Stimulated activated naive B cell treated with anti-CD40 and anti-IgM and Interleukin-4, amounts not matched to agents 10 μg/mL and 1 μg/mL and 100 μg/mL, for 72 hours (primary cell): ENCODE results near the gene ZCCHC14.
A peak's percentile ranks its signal among the peaks of the same experiment; 100 is the strongest.

Experiments used
- ATAC-seq, 2 donors: fragments of 150-1000 bp; cut with Tn5 transposase; replicated peaks; 2 replicates each; pipeline ENCODE4 v1.10.0; 2021; ENCODE audit warnings: moderate library complexity in 1 of 2
- DNase-seq: peaks from one replicate; pipeline ENCODE4 v3.0.0; 2021
- H3K27ac Mint-ChIP-seq: one replicate; pipeline ENCODE4 v1.8.0; 2022; ENCODE audit warnings: mild to moderate bottlenecking, mixed read lengths
- H3K27me3 Mint-ChIP-seq, 2 donors: one replicate each; pipeline ENCODE4 v1.8.0; 2022; ENCODE audit warnings: mixed read lengths in 2 of 2
- H3K36me3 Mint-ChIP-seq, 2 donors: one replicate each; pipeline ENCODE4 v1.8.0; 2022; ENCODE audit warnings: mixed read lengths in 2 of 2, mild to moderate bottlenecking in 1 of 2
- H3K4me1 Mint-ChIP-seq, 2 donors: one replicate each; pipeline ENCODE4 v1.8.0; 2022; ENCODE audit warnings: mixed read lengths in 2 of 2, mild to moderate bottlenecking in 1 of 2
- H3K4me3 Mint-ChIP-seq, 2 donors: one replicate each; pipeline ENCODE4 v1.8.0; 2022; ENCODE audit warnings: mild to moderate bottlenecking in 2 of 2, mixed read lengths in 2 of 2, moderate library complexity in 1 of 2
- H3K9me3 Mint-ChIP-seq, 2 donors: one replicate each; pipeline ENCODE4 v1.8.0; 2022; ENCODE audit warnings: mixed read lengths in 2 of 2, mild to moderate bottlenecking in 1 of 2

Gene ZCCHC14

DNA sequence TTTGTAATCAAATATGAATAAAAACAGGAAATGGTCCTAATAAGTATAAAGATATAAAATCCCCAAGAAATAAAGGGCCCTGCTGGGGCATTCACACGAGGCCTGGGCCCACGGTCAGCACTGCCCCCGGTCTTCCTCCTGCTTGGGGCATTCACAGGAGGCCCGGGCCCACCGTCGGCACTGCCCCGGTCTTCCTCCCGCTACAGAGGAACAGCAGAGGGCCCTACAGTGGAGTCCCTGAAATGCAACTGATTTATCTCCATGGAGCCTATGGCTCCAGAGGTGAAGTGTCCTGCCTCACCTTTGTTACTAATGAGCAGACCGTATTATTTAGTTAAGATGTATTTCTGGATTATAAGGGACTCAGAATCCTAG, 54.2 kb downstream of the ZCCHC14 start:
- no peaks in the 10 kb centered on the region for H3K36me3 Mint-ChIP-seq
- H3K9me3 Mint-ChIP-seq, result no peaks in the 10 kb centered on the region
- peaks cover 2 to 7% of the 10 kb centered on the region in 2 donors for H3K4me1 Mint-ChIP-seq
- no peak for ATAC-seq
- no peak for DNase-seq
- H3K27me3 Mint-ChIP-seq, result peaks cover 0 to 6% of the 10 kb centered on the region in 2 donors
- no peak overlapping the region for H3K4me3 Mint-ChIP-seq
- H3K27ac Mint-ChIP-seq, result no peak overlapping the region

DNA sequence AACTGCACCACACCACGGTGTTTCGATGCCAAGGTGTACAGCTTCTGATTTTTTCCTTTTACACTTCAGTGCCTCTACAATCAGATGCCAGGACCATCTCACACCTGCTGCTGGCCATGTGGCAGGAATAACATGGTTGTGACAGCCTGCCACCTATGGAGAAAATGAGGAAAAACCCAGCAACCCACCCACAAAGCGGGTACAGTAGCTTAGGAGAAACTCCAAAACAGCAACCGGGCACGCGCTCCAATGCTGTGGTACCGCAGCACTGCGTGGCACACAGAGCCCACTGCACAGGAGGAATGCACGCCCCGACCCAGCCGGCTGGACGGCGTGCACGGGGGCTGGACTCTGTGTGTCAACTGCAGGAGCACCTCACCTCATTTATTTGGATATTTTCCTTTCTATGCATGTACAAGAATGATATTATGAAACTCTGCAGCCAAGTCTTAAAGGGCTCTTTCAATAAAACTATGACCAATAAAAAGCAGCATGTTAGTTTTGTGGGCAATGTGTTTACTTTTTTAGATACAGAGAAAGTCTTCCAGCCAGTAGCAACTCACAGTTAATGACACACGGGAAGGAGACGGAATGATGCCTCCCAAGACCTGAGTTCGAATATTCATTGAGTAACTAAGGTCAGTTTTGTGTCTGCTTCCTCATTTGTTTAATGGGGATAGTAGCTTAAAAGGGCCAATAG, 54.8 kb downstream of the ZCCHC14 start:
- DNase-seq (no peak), ATAC-seq (no peak)
- no peak overlapping the region for H3K27ac Mint-ChIP-seq
- H3K36me3 Mint-ChIP-seq, result no peaks in the 10 kb centered on the region
- H3K27me3 Mint-ChIP-seq, result peaks cover 0 to 6% of the 10 kb centered on the region in 2 donors
- peaks cover 2 to 7% of the 10 kb centered on the region in 2 donors for H3K4me1 Mint-ChIP-seq
- H3K9me3 Mint-ChIP-seq, result no peaks in the 10 kb centered on the region
- H3K4me3 Mint-ChIP-seq, result no peak overlapping the region

DNA sequence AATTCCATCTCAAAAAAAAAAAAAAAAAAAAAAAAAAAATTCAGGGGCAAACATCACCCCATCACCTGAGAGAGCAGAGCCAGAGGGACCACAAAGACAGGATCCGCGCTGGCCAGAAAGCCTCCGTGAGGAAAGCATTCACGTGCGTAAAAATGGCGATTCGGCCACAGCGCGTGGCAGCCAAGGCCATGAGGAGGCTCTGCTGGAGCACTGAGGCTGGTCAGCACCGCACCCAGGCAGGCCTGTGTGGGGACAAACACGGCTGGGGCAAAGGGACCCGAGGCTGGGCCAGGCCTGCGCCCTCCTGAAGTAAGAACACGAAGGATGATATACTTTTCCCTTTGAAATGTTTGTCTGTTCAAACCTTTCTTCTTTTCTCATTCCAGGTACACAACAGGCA, 55.5 kb downstream of the ZCCHC14 start:
- no peak overlapping the region for H3K4me3 Mint-ChIP-seq

DNA sequence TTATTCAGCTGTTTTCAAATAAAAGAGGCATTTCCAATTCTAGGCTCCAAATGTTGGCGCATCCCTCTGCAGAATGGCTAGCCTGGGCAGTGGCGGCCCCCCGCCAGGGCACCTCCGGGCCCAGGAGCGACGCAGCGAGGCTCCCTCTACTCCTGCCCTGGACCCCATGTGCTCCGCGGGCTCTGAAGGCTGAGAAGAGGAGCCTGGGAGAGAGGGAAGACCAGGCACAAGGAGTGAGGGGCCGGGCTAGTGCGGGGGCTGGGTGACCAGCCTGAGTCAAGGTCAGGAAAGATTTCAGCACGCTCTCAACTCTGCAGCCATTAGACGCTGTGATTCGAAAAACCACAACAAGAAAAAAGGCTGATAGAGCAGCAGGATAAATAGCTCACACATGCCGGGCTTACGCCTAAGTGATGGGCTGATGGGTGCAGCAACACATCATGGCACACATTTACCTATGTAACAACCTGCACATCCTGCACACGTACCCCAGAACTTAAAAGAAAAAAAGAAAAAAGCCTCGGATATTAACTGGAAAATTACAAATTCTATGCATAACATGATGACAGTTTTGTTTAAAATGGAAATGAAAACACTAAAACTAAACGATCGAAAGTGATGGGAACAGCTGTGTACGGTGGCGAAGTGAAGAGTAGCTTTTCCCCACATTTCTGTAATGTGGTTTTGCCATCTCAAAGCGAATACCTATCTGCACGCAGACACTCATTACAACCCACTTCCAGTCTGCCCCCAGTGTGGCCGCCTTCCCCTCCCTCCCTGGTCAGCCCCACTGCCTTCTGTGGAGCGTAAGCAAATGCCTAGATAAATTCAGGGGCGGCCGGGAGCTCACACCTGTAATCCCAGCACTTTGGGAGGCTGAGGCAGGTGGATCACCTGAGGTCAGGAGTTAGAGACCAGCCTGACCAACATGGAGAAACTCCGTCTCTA, 56.3 kb downstream of the ZCCHC14 start:
- H3K27ac Mint-ChIP-seq, result no peak overlapping the region
- no peak for DNase-seq
- peaks cover 2 to 7% of the 10 kb centered on the region in 2 donors for H3K4me1 Mint-ChIP-seq
- H3K4me3 Mint-ChIP-seq, result no peak overlapping the region
- ATAC-seq, result no peak
- H3K27me3 Mint-ChIP-seq, result peaks cover 0 to 6% of the 10 kb centered on the region in 2 donors
- H3K9me3 Mint-ChIP-seq, result no peaks in the 10 kb centered on the region
- no peaks in the 10 kb centered on the region for H3K36me3 Mint-ChIP-seq

More for the DNA sequence above, 55.5 kb downstream of the ZCCHC14 start:
- peaks cover 0 to 6% of the 10 kb centered on the region in 2 donors for H3K27me3 Mint-ChIP-seq
- H3K9me3 Mint-ChIP-seq, result no peaks in the 10 kb centered on the region
- no peak overlapping the region for H3K27ac Mint-ChIP-seq
- H3K4me1 Mint-ChIP-seq, result peaks cover 2 to 7% of the 10 kb centered on the region in 2 donors
- no peaks in the 10 kb centered on the region for H3K36me3 Mint-ChIP-seq
- DNase-seq (no peak), ATAC-seq (no peak)

DNA sequence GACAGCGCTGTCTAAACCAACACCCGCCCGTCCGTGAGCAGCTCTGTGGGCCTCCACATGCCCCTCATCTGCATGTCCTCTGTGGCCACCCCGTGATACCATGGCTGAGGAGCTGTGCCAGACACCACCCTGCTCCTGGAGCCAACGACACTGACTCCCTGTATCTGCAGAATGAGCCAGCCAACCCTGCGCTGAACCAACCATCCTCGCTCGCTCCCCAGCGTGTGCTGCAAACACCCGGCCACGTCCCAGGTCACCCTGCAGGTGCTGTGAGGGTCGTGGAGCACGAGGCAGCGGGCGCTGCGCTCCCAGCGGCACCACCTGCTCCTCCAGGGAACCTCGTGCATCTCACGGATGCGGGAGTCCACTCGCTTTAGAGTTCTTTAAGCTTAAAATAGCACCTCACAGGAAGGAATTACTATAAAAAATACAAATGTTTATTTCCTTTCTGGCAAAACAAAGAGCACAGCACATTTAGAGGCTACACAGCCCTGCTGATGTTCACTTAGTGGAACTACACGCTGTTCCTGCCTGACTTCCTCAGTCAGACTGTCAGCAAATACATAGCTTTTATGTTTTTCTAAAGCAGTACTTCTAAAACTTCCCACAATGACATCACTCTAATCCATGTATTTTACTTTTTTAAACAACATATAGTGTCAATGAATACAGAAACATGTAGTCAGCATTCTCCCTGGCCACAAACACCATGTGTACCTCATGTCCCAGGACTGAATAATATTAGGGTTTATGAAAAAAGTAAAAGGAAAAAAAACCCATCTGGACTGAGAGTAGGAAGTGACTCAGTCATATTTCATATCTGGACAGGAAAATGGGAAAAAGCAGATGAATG, 57.2 kb downstream of the ZCCHC14 start:
- peak overlapping the region; percentile 66 for H3K27ac Mint-ChIP-seq
- DNase-seq, result no peak
- peaks cover 0 to 6% of the 10 kb centered on the region in 2 donors for H3K27me3 Mint-ChIP-seq

DNA sequence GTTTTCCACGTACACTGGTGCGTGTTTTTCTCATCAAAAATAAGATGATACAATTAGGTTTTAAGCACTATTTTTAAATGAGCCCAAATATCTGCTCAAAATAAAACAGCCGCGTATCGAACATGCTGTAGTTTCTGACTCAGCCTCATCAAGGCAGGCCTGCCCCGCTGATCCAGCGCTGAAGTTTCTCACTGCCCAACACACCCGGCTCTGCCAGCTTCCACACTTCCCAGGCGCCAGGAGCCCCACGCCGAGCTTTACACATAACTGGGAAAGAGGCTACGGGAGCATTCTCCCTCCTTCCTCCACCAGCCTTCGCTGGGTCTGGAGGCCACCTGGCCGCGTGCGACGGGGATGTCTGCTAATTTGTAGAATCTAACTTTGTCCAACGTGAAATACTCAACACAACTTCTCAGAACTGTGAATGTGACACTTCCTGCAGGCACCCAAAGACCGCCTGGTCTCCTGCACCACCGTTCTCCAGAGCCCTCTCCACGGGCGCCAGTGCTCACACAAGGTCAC, 58.6 kb downstream of the ZCCHC14 start:
- peaks cover 2 to 7% of the 10 kb centered on the region in 2 donors for H3K4me1 Mint-ChIP-seq
- no peaks in the 10 kb centered on the region for H3K9me3 Mint-ChIP-seq
- H3K27ac Mint-ChIP-seq, result no peak overlapping the region
- peaks cover 0 to 1% of the 10 kb centered on the region in 2 donors for H3K36me3 Mint-ChIP-seq
- ATAC-seq (no peak), DNase-seq (no peak)
- no peak overlapping the region for H3K4me3 Mint-ChIP-seq
- peaks cover 0 to 6% of the 10 kb centered on the region in 2 donors for H3K27me3 Mint-ChIP-seq

More for the DNA sequence above, 57.2 kb downstream of the ZCCHC14 start:
- Mint-ChIP-seq H3K4me1 (peaks cover 2 to 7% of the 10 kb centered on the region in 2 donors), H3K4me3 (no peak overlapping the region), H3K9me3 (no peaks in the 10 kb centered on the region), H3K36me3 (peaks cover 0 to 1% of the 10 kb centered on the region in 2 donors)
- no peak for ATAC-seq

DNA sequence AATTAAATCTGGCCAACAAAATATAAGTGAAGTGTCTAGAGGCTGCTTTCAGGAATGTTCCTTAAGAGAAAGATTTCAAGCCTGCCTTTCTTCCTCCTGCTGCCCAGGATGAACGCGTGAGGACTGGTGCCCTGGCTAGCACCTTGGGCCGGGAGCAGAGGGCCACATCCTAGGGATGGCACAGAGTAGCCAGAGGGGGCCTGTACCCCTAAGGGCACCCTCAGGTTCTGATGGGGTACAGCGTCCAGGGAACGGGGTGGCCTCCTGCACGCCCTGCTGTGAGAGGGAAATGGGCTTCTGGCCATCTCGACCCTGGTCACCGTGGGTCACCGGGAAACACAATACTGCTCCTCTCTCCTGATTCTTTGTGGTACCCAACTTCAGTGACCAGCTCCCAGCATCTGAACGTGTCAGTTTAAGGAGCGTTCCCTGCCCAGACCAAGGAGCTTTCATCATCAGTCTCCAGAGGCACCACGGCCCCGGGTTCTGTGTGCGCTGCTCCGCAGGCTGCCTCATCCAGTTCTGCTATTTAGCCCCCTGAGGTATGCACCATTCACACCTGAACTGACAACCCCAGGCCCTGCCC, 60.4 kb downstream of the ZCCHC14 start:
- no peak for DNase-seq
- H3K36me3 Mint-ChIP-seq, result peaks cover 0 to 1% of the 10 kb centered on the region in 2 donors
- peaks cover 2 to 7% of the 10 kb centered on the region in 2 donors for H3K4me1 Mint-ChIP-seq
- no peaks in the 10 kb centered on the region for H3K9me3 Mint-ChIP-seq
- H3K27ac Mint-ChIP-seq, result no peak overlapping the region
- ATAC-seq, result no peak
- no peak overlapping the region for H3K4me3 Mint-ChIP-seq
- H3K27me3 Mint-ChIP-seq, result peaks cover 0 to 6% of the 10 kb centered on the region in 2 donors

DNA sequence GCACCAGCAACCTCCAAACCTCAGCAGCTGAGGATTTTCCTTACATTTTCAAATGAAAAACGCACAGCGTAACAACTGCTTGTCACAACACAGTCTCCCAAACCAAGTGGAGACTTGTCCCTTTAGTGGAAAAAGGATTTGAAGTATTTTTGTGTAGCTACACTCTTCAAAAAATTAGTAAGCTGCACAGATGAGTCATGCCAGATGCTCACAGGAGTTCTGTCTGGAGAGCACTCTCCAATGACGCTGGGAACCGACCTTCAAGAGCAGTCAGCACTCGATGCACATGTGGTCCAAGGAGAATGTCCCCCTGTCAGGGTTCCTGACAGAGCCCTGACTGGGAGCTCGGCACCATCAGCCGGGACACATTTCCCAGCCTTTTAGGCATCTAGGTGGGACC, 60.9 kb downstream of the ZCCHC14 start:
- H3K4me3 Mint-ChIP-seq, result no peak overlapping the region
- H3K27ac Mint-ChIP-seq, result no peak overlapping the region
- peaks cover 0 to 1% of the 10 kb centered on the region in 2 donors for H3K36me3 Mint-ChIP-seq
- ATAC-seq (no peak), DNase-seq (no peak)
- H3K4me1 Mint-ChIP-seq, result peaks cover 2 to 7% of the 10 kb centered on the region in 2 donors
- no peaks in the 10 kb centered on the region for H3K9me3 Mint-ChIP-seq
- peaks cover 0 to 6% of the 10 kb centered on the region in 2 donors for H3K27me3 Mint-ChIP-seq

DNA sequence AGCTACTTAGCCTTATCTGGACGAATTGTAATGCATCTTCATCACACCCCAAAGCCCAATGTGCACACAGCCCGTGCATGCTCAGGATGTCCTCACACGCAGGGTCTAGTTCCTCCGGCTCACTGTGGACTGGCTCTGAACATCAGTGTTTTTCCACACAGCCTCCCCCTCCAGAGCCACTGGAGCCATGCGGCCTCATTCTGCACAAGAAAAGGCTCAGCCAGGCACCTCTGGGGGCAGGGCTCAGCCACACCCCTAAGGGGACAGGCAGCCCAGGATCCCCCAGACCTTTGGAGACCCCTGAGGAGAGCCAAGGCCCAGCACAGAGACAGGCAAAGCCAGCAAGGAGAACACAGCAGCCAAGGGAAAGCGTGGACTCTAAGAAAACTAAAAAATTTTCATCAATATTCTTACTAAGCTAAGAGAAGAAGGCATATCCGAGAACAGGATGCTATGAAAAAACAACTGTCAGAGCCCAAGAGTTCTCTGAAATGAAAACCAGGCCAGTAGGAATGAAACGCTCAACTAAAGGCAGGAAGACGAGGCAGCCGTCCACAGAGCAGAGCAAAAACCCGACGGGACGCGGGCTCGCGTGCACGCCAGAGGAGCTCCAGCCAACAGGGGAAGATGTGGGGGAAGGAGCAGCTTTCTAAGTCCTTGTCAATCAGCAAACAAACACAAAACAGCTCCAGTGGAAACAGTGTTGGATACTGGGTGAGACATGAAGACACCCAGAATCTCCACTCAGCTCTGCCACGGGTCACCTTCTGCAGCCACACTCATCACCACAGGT, 66.2 kb downstream of the ZCCHC14 start:
- no peak overlapping the region for H3K27ac Mint-ChIP-seq
- no peaks in the 10 kb centered on the region for H3K4me1 Mint-ChIP-seq

DNA sequence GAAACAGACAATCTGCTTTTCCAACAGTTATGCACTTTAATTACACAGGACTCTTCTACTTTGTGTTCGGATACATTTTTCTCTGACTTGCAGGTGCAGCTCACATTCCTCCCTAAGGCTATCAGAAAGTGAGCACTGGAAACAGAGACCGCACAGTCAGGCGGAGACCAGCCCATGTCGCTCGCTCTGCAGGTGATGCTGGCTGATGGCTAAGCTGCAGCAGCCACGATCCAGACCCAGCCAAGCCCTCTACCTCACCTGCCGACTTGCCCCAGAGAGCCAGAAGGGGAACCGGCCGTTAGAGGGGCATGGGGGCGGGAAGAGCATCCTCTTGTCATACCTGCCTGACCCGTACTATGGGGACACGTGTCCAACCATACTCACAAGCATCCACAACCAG, 66.9 kb downstream of the ZCCHC14 start:
- Mint-ChIP-seq H3K9me3 (peaks cover 0 to 3% of the 10 kb centered on the region in 2 donors), H3K4me3 (no peak overlapping the region), H3K4me1 (no peaks in the 10 kb centered on the region), H3K36me3 (peaks cover 5 to 11% of the 10 kb centered on the region in 2 donors), H3K27ac (no peak overlapping the region), H3K27me3 (no peaks in the 10 kb centered on the region)
- ATAC-seq (no peak), DNase-seq (no peak)

More for the DNA sequence above, 66.2 kb downstream of the ZCCHC14 start:
- no peaks in the 10 kb centered on the region for H3K27me3 Mint-ChIP-seq
- peaks cover 5 to 9% of the 10 kb centered on the region in 2 donors for H3K36me3 Mint-ChIP-seq
- H3K9me3 Mint-ChIP-seq, result peaks cover 0 to 3% of the 10 kb centered on the region in 2 donors
- no peak for ATAC-seq
- H3K4me3 Mint-ChIP-seq, result no peak overlapping the region
- DNase-seq, result no peak

DNA sequence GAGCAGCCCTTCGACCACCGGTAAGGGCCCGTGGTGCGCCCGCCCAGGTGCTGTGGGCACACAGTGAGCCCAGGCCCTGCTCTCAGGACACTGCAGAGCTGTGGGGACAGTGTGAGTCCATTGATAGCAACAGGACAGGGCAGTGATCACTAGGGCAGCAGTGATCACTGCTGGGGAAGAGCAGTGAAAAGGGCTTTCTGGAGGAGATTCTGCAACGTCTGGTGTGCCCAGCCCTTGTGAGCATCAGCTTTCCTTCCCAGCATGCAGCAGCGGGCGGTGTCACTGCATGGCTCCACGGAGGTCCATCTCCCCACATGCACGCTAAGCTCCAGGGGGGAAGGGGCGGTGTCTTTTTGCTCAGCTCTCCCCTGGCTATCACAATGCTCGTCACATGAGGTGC, 68.6 kb downstream of the ZCCHC14 start:
- ATAC-seq, result no peak
- Mint-ChIP-seq H3K36me3 (peaks cover 5 to 10% of the 10 kb centered on the region in 2 donors), H3K4me1 (no peaks in the 10 kb centered on the region), H3K4me3 (no peak overlapping the region), H3K27ac (no peak overlapping the region), H3K9me3 (peaks cover 0 to 3% of the 10 kb centered on the region in 2 donors), H3K27me3 (no peaks in the 10 kb centered on the region)
- no peak for DNase-seq

DNA sequence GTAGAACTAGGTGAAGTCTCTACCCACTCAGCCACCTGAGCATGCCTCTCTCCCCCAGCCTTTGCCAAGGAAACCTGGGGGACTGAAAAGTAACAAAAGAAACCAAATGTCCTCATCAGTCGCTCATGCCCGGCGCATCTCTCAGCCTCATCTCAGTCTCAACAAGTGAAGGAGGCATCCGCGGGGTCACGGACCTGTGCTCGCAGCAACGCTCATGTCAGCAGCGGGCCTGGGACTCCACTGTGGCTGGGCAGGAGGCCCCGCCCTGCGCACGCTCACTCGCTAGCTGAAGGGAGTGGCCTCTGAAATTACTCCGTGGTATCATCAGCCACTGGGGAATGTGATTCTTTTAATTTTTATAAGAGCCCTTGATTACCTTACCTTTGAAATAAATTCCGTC, 69.4 kb downstream of the ZCCHC14 start:
- no peaks in the 10 kb centered on the region for H3K4me1 Mint-ChIP-seq
- H3K27ac Mint-ChIP-seq, result no peak overlapping the region
- no peak overlapping the region for H3K4me3 Mint-ChIP-seq
- DNase-seq (no peak), ATAC-seq (no peak)
- H3K36me3 Mint-ChIP-seq, result peaks cover 5 to 10% of the 10 kb centered on the region in 2 donors
- peaks cover 0 to 3% of the 10 kb centered on the region in 2 donors for H3K9me3 Mint-ChIP-seq
- H3K27me3 Mint-ChIP-seq, result no peaks in the 10 kb centered on the region

DNA sequence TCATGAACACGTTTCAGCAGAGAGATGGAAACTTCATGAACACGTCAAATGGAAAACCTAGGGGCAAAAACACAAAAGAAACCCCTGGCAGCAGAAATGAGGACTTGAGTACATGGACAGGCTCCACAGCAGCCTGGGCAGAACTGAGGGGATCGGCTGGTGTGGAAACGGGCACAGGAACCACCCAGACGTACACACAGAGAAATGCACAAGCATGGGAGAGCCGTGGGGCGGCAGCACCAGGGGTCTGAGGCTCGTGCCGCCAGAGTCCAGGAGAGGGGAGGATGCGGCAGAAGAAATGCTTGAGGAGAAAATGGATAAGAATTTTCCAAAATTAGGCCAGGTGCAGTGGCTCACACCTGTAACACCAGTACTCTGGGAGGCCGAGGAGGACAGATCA, 70.7 kb downstream of the ZCCHC14 start:
- Mint-ChIP-seq H3K4me3 (no peak overlapping the region), H3K27ac (no peak overlapping the region), H3K36me3 (peaks cover 5 to 10% of the 10 kb centered on the region in 2 donors), H3K4me1 (no peaks in the 10 kb centered on the region), H3K27me3 (no peaks in the 10 kb centered on the region), H3K9me3 (peaks cover 0 to 3% of the 10 kb centered on the region in 2 donors)
- no peak for ATAC-seq
- DNase-seq, result no peak
